ENCODE results near the gene MRPL55.

MRPL55 gene

DNA sequence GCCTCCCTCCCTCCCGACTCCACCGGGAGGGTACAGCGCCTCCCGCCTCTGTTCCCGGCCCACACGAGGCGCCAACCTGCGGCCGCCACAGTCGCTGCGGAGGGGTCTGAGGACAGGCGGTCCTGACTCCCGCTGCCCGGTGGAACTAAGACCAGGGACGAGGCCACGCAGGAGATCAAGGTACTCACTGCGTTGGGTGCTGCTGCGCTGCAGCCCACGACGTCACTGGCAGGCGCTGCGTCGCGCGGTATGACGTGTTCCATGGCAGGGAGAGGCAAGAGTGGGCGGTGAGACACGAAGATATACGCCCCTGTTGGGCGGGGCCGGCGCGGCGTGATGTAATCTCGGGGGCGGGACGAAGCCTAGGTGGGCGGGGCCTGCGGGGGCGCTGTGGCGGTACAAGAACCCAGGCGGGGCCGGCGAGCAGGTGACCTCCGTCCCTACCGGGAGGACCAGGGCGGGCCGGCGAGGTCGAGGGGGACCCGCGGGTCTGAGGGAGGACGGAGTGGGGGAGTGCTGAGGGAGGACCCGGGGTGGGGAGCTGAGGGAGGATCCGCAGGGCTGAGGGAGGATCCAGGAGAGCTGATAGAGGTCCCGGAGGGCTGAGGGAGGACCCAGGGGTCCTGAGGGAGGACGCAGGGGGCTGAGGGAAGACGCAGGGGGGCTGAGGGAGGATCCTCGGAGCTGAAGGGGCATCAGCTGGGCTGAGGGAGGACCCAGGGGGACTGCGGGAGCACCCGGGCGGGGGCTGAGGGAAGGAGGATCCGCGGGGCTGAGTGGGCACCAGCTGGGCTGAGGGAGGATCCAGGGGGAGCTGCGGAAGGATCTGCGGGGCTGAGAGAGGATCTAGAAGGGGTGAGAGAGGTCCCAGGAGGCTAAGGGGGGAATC is at the start of gene MRPL55:
Gene MRPL55, minus strand, starts transcription at position 227 of the 889 bp plus-strand sequence. CDS start 1,039 bp downstream, outside the sequence.
- peak; percentile 97 to 99 (median 98) for DNase-seq

DNA sequence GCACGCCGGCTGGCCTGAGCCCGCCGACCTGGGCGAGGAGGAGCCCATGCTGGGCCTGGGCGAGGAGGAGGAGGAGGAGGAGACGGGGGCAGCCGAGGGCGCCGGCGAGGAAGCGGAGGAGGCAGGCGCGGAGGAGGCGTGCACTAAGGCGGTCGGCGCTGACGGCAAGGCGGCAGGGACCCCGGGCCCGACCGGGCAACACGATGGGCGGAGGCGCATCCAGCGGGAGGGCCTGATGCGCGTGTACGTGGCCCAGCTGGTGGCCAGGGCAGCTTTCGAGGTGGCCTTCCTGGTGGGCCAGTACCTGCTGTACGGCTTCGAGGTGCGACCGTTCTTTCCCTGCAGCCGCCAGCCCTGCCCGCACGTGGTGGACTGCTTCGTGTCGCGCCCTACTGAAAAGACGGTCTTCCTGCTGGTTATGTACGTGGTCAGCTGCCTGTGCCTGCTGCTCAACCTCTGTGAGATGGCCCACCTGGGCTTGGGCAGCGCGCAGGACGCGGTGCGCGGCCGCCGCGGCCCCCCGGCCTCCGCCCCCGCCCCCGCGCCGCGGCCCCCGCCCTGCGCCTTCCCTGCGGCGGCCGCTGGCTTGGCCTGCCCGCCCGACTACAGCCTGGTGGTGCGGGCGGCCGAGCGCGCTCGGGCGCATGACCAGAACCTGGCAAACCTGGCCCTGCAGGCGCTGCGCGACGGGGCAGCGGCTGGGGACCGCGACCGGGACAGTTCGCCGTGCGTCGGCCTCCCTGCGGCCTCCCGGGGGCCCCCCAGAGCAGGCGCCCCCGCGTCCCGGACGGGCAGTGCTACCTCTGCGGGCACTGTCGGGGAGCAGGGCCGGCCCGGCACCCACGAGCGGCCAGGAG is 49.3 kb upstream of the MRPL55 start:
- no peak for DNase-seq

DNA sequence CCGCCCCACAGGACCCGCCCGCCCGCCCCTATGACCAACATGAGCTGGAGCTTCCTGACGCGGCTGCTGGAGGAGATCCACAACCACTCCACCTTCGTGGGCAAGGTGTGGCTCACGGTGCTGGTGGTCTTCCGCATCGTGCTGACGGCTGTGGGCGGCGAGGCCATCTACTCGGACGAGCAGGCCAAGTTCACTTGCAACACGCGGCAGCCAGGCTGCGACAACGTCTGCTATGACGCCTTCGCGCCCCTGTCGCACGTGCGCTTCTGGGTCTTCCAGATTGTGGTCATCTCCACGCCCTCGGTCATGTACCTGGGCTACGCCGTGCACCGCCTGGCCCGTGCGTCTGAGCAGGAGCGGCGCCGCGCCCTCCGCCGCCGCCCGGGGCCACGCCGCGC is 48.6 kb upstream of the MRPL55 start:
- no peak for DNase-seq

DNA sequence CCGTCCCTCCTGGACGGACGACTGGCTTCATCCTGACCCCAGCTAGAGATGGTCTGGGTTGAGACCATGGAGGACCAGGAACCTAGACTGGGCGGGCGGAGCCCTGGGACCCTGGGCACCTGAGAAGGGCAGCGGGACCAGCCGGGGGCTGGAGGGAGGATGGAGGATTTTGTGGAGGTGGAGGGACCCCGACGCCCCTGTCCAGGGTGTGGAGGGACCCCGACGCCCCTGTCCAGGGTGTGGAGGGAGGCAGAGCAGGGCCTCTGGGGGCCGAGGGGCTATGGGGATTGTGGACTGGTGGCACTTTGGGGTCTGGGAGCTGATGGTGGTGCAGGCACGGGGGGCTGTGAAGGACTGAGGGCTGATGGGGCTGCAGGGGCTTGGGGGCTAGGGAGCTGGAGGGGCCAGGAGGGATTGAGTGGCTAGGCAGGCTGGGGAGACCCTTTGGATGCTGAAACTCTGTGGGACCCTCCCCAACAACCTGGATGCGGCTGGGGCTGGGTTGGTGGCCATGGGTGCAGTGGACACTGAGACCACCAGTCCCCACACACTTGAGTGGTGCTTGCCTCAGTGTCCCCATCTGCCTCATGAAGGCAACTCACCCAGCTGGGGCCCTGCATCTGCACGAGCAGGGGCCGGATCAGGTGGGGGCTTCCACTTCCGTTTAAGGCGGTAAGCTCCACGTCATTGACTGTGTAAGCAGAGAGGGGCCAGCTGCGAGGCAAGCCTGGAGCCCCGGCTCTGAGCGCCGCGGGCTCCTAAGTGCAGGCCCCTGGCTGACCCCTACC is 48.0 kb upstream of the MRPL55 start:
- DNase-seq: no peak

DNA sequence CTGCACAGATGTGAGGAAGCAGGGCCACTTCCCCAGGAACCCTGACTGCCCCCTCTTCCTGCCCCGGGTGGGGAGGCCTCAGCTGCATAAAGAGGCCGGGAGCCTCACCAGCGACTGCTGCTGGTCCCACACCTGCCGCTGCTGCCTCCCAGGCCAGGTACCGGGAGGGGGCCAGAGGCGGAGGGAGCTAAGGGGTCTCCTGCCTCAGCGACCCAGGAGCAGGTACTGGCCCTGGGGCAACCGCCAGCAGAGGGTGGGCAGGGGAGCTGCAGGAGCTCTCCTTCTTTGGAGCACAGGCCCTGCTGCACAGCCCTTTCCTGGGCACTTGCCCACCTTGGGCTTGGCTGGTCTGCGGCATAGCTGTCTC is 47.4 kb upstream of the MRPL55 start:
- DNase-seq: no peak

DNA sequence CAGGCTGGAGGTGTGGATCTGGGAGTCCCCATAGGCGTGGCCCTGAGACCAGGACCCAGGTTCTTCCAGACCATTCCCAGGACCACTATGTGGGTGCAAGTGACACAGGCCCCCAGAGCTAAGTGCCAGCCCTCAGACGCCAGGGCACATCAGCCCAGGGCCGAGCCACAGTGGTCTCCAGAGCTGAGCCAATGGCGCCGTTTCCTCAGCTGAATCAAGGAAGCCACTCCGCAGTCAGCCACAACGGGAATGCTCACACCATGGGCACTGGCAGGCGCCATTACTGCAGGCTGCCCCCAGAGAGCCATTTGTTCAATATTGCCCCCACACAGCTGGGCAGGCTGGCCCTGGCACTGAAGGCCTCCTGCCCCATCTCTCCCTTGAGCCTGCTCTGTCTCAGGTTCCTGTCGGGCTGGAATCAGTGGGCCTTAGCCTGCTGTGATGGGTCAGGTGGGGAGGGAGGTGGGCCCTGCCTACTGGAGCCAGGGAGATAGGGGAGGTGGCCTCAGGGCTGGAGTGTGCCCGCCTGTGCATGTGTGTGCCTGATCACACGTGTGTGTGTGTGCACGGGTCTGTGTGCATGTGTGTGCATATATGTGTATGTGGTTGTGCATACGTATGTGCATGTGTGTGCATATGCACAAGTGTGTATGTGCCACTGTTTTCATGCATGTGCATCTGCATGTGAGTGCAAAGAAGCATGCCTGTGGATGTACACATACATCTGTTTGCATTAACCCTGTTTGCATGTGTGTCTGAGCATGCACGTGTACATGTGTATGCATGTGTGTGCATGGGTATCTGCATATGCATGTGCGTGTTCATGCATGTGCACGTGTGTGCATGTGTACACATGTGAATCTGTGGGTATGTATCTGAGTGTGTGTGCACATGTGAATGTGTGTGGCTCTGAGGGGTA is 46.8 kb upstream of the MRPL55 start:
- no peak for DNase-seq

DNA sequence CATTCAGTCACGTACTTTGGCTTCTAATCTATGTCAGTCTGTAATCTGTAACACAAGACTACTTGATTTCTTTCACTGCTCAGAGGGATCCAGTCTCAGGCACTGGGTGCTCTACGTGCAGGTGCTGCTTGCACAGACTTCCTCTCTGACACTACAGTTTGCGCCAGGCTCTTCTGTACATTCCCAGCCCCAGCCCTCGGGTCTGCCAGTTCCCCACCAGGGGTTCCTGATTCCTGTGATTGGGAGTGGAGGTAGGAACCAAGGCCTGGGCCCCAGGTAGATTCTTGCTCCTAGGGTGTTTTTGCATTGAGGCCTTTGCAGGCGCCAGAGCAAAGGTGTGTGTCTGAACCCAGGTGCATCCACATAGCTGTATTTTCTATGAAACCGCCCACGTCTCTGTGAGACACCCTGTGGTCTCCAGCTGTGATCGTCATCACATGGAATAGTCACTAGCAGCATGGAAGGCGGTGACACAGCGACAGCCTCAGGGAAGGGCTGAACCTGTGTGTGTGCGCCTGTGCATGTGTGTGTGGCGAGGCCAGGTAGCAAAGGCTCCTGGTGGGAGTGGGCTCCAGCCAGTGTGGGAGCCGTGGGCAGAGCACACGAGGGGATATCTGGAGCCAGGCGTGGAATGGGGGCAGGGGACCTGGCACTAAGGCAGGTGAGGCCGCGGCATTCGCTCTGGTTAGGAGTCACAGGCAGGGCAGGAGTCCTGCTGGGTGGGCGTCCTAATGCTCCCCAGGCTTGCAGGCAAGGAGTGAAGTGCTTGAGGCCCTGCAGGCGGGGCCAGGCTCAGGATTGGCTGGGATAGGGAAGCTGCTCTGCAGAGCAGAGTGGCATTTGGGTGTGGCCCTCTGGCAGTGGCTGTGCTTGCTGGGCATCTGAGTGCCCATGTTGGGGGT is 45.8 kb upstream of the MRPL55 start:
- no peak for DNase-seq

DNA sequence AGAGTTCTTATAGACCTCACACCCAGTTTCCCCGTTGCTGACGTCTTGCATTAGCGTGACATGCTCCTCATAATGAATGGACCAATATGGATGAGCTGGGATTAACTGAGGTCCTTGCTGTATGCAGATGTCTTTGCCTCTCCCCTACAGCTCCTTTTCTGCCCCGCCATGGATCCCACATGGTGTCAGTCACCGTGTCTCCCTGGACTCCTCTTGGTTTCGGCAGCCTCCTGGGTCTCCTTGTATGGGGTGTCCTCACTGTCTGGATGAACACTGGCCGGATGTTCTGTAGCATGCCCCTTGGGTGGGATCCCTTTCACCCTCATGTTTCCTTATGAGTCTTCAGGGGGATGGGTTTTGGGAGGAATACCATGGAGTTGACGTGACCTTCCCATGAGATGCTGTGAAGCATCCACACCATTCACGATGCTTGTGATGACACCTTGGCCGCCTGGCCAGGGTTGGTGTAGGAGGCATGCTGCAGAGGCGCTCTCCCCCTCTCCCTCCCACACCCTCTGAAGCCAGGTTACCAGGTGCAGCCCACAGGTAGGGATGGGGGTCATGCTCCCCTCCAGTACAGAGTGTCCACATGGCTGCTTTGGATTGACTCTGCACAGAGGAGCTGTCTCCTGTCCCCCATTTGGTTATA is 45.0 kb upstream of the MRPL55 start:
- no peak for DNase-seq

DNA sequence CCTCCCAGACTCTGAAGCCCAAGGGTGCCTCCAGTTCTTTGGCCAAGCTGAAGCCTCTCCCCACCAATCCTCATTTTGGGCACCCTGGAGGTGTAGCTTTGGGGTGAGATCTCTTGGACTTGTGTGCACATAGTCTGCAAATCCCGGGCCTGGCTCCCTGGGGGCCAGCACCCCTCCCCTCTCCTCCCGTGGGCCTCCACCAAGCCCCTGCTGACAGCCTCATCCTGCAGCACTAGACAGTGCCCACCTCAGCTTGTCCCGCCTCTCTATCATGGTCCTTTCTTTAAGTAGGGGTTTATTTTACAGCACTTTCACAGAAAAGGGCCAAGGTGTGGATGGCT is 43.8 kb upstream of the MRPL55 start:
- no peak for DNase-seq

DNA sequence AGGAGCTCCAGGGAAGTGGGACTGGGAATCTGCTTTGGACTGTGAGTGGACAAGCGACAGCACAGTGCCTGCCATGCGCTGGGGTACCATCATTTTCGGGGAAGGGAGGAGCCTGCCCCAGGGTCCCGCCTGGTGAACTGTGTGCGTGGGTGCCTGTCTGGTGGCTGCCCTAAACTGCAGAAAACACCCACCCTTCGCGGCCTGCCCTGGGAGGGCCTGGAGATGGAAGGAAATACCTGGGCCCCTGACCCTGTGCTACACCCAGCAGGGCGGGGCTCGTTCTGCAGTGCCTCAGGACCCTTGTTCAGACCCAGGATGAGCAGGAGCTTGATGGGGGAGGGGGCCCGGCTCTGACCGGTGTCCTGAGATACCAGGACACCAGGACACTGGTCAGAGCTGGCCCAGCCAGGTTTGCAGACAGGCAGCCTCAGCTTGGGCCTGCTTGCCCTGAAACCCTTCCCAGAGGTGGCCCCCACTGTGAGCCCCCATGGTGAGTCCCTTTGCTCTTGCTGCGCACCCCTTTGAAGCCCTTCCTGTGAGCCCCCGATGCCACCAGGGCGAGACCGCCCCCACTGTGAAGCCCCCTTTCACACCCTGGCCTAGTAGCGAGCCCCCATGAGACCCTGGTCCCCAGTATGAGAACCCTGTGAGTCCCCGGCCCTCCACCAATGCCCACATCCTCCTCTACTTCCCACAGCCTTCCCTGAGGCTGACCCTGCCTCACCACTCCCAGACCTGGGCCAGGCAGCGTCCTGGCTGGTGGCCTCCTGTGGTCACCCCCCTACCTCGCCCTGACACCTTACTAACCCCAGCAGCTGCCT is 43.2 kb upstream of the MRPL55 start:
- DNase-seq: no peak

DNA sequence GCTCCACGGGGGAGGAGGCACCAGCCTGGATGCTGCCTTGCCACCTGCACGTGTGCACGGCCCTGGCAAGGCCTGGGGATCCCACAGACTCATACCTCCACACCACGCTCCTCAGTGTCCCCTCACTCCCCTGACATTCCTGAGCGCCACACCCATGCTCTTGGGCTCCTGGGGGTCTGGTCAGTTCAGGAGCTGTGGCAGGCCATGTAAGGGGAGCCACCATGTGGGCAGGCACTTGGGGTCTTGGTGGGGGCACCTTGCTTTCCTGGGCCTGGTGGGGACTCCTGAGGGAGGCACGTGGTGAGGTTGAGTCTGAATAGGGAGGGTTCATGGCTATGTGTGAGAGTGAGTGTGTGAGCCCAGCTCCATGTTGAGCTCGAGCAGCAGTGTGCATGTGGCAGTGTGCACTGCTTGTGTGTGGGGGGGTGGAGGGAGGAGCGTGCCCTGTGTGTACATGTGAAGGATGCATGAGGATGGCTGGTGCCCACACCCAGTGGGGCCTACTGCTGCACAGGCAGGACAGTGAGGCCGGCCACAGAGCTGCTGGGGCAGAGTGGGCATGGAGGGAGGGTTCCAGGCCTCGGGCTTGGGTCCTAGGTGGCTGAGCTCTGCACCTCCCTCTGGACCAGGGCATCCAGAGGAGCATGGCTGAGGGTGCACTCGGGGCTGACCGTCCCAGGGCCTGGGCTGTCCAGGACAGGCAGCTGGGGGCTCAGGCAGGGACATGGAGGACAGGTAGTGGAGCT is 42.3 kb upstream of the MRPL55 start:
- no peak for DNase-seq

DNA sequence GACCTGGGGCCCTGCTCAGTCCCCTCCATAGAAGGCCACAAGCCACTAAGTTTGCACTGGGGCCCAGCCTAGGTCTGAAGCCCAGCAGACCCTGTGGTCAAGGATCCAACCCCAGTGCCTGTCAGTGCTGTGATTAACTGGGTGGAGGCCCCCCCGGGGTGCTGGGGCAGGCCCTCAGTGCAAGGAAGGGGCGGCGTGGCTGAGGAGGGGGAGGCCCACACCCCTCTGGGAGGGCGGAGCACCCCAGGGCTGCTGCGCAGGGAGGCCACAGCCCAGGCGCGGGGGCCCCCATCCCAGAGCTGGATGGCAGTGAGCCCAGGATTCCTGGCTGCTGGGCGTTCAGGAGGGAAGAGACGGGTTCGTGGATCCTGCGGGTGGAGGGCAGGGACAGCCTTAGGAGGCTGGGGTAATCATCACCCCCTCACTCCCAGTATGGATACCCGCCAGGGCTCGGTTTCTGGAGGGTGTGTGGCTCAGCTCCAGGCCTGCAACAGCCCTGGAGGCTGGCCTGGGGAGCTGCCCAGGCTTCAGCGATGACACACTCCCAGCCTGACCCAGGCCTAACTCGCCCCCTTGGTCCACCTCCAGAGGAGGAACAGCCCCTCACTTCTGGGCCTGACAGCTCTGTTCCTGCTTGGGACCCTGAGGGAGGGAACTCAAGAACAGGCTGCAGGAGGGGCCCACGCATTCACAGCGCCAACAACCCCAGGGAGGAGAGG is 41.5 kb upstream of the MRPL55 start:
- DNase-seq: no peak

DNA sequence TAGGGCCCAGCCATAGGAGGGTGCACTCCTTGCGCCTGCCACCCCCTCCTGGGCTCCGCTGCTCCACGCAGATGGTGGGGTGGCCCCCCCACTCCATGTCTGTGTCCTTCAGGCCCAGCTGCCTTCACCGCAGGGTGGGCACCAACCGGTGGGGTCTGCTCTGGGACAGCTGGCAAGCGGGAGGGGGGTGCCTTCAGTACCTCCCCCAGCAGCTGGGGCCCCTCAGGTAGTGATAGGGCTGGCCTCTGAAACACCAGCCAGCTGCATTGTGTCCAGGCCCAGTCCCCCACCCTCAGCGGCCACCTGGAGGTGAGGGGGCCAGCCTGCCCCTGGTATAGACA is 41.0 kb upstream of the MRPL55 start:
- DNase-seq: no peak

DNA sequence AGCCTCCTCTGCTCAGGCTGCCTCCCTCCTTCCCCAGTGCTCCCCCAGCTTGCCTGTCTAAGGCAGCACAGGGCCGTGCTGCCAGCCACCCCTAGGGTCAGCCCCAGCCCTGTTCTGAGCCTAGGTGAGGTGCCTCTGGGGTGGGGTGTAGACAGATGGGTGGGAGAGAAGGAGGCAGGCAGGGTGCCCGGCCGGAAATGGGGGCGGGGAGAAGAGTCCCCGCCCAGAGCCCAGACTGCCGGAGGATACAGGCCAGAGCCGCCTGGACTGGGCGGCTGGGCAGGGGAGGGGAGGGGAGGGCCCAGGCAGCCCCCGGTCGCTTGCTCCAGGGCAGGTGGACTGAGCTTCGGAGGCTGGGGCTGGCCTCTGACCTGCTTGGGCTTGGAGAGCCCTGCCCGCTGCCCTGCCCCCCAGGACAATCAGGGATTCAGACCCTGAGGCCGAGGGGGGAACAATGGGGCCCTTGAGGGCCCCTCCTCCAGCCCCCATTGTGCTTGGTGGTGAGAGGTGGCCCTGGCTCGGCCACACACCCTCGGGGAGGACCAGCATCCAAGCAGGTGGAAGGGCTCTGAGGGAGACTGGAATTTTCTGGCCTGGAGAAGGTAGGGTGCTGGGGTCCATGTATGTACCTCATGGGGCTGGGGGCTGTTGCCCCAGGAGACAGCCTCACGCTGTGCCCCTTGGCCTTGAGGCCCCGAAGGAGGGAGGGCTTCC is 40.5 kb upstream of the MRPL55 start, which contains the start of gene GJC2:
Gene GJC2, plus strand, starts transcription at position 525 of the 714 bp plus-strand sequence. CDS start 7,829 bp downstream, outside the sequence.
- DNase-seq: no peak

DNA sequence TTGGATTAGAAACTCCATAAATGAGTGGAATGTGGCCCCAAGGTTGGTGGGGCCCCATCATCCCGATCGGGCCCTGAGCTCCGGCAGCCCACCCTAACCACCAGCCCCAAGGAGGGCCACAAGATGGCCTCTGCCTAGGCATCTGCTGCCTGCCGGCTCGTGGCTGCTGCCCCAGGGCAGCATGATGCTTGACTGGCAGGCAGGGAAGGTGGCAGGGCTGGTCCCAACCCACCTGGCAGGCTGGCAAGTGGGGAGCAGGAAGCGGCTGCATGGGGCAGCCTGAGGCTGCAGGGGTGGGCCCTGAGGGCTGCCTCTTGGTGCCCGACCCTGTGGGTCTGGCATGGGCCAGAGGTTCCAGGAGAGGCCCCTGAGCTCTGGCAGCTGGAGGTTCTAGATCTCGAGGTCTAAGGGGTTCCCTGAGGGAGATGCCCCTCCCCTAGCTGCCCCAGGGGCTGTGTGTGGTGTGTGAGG is 39.9 kb upstream of the MRPL55 start:
- no peak for DNase-seq

DNA sequence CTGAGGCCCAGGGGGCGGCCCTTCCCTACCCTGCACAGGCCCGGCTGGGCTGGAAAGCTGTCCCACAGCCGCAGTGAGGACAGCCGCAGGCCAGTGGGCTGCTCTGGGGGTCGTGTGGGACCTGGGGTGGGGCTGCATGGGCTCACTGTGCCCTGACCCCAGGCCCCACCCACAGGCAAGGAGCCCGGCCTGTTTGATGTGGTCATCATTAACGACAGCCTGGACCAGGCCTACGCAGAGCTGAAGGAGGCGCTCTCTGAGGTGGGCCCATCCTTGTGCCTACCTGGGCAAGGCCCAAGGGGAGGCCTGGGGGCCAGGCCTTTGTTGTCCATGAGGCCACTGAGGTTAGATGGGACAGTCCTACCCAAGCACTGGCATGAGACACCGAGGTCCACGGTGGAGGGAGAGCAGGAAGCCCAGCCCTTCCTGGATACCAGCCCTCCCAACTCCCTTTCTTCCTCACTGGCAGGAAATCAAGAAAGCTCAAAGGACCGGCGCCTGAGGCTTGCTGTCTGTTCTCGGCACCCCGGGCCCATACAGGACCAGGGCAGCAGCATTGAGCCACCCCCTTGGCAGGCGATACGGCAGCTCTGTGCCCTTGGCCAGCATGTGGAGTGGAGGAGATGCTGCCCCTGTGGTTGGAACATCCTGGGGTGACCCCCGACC is 39.2 kb upstream of the MRPL55 start:
- DNase-seq: no peak

DNA sequence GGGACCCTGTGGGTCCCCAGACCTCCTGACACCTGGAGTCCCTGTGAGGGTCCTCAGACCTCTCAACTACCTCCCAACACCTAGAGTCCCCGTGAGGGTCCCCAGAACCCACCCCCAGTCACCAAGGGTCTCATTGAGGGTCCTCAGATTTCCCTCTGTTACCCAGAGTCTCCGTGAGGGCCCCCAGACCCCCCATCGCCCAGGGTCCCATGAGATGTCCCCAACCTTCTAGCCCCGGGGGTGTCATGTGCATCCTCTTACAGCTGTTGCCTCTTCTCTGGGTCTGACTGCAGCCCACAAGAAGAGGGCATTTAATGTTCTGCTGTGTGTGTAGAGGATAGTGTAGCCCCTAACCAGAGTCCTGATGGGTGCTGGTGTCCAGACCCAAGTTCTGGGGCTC is 38.7 kb upstream of the MRPL55 start:
- DNase-seq: no peak
